HG02970 (cell line): ENCODE measurements around the gene TRIM34.
"Not testable (repeated sequence)": the region's sequence is repeated elsewhere in the genome, so short reads cannot be mapped to it uniquely, and the experiment has no call there.

Experiments used
- ATAC-seq: cut with Tn5 transposase; IDR thresholded peaks from one replicate; pipeline ENCODE4 v1.9.1; 2021; ENCODE audit warnings: mild to moderate bottlenecking, moderate library complexity, moderate number of reproducible peaks; ENCODE audit not compliant: unreplicated experiment, low FRiP score

Gene TRIM34, protein sequence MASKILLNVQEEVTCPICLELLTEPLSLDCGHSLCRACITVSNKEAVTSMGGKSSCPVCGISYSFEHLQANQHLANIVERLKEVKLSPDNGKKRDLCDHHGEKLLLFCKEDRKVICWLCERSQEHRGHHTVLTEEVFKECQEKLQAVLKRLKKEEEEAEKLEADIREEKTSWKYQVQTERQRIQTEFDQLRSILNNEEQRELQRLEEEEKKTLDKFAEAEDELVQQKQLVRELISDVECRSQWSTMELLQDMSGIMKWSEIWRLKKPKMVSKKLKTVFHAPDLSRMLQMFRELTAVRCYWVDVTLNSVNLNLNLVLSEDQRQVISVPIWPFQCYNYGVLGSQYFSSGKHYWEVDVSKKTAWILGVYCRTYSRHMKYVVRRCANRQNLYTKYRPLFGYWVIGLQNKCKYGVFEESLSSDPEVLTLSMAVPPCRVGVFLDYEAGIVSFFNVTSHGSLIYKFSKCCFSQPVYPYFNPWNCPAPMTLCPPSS

DNA sequence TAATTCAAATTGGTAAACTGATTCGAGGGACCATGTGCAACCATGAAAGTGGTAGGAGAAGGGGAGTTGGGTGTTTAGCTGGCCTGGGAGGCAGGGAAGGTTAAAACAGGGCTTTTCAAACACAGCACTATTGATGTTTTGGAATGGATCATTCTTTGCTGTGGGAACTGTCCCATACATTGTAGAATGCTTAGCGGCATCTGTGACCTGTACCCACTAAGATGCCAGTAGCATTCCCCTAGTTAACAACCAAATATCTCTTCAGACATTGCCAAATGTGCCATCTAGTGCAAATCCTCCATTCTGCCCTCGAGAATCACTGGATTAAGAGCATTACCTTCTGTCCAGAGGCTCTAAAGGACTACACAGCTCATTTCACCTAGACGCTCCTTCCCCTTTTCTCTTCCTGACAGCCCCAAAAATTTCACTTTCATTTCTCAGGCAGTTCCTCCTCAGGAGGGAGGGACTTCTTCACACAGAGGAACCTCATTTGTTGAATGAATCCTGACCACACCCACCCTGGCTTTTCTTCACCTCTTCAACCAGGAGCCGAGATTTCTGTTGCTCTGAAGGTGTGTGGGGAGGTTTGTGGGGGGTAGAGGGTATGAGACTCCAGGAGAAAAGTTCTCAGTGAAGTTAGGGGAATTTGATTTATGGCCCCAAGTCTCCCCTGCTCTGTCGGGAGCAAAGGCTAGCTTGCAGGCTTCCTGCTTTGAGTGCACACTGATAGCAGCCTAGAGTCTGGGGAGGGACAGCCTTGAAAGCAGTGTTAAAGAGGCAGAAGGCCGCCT lies at the start of gene TRIM34:
Gene TRIM34 (plus strand): TSS at position 513 of the 791 bp plus-strand sequence. CDS start 7,331 bp downstream, outside the sequence.
- ATAC-seq = peak; percentile 98

DNA sequence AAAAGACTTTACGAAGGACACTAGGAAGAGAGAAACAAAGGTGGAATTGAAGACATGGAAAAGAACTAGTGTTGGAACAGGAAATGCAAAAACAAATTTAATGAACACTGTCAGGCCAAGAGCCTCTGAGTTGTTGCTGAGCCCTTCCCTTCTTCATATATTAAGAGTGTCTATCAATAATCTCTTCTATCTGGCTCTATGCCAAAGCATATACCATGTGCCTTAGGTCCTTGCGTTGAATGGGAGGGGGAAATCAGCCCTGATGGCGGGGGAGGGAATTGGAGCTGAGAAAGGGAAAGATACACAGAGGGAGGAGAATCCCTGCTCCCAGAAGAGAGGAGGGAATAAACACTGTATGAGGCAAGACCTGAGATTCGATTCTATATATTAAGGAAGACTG lies 49.6 kb upstream of the TRIM34 start:
- no peak for ATAC-seq

DNA sequence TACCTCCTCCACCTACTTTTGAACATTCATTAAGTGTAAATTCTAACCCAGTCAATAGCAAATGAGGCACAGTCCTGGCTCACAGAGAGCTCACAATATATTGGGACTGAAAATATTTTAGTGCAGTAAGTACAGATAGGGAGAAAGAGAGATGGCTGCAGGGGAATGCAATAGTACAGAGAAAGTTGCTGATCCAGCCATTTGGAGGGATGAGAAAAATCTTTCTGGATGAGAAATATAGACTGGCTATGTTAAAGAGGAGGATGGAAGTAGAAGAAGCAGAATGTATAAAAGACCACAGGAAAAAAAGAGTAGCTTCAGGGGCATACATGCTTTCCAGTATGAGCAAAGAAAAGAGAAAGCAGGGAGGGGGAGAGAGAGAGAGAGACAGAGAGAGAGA lies 47.7 kb upstream of the TRIM34 start:
- no peak for ATAC-seq

DNA sequence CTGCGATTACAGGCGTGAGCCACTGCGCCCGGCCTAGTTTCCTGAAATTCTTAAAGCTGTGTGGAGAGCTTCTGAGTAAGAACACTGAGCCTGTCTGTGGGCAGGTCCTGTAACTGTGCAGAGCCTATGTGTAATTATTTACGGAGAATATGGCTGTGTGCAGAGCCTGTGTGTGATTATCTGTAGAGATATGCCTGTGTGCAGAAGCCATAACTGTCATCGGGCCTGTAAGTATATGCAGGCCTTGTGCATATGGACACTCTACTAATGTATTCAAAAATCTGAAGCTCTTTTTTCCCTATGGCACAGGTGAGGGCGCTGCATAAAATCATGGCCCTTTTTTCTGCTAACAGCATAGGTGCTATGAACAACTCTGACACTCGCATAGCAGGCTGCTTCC lies 44.2 kb upstream of the TRIM34 start, which contains the start of gene OR52B6:
Gene OR52B6 (plus strand): TSS at position 301 of the 400 bp plus-strand sequence. CDS start 0 bp downstream, at position 301.
- no peak for ATAC-seq

DNA sequence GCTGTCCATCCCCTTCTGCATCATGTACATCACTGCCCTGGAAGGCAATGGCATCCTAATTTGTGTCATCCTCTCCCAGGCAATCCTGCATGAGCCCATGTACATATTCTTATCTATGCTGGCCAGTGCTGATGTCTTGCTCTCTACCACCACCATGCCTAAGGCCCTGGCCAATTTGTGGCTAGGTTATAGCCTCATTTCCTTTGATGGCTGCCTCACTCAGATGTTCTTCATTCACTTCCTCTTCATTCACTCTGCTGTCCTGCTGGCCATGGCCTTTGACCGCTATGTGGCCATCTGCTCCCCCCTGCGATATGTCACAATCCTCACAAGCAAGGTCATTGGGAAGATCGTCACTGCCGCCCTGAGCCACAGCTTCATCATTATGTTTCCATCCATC lies 43.8 kb upstream of the TRIM34 start:
- ATAC-seq = no peak

DNA sequence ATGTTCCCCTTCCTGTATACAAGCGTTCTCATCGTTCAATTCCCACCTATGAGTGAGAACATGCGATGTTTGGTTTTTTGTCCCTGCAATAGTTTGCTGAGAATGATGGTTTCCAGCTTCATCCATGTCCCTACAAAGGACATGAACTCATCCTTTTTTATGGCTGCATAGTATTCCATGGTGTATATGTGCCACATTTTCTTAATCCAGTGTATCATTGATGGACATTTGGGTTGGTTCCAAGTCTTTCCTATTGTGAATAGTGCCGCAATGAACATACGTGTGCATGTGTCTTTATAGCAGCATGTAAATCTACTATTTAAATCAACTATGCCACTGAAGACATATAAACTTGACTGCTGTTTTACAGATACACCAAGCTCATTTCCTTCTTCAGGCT lies 40.3 kb upstream of the TRIM34 start:
- not testable (repeated sequence) for ATAC-seq

DNA sequence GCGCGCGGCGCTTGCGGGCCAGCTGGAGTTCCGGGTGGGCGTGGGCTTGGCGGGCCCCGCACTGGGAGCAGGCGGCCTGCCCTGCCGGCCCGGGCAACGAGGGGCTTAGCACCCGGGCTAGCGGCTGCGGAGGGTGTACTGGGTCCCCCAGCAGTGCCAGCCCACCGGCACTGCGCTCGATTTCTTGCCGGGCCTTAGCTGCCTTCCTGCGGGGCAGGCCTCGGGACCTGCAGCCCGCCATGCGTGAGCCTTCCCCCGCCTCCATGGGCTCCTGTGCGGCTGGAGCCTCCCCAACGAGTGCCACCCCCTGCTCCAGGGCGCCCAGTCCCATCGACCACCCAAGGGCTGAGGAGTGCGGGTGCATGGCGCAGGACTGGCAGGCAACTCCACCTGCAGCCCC lies 34.9 kb upstream of the TRIM34 start:
- not testable (repeated sequence) for ATAC-seq

DNA sequence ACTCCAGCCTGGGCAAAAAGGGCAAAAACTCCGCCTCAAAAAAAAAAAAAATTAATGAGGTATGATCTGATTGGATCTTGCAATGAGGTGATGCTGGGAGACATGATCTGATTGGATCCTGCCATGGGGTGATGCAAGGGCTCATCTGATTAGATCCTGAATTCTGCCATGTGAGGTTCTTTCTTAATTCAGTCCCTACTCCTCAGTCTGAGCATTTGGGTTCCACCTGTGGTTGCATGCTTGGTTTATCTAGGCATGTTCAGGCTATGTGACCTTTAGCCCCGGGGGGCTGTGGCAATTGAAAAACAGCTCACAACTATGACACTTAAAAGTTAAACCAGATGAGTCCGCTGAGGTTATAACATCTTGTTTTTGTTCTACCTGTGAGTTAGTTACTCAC lies 33.2 kb upstream of the TRIM34 start:
- ATAC-seq = no peak

DNA sequence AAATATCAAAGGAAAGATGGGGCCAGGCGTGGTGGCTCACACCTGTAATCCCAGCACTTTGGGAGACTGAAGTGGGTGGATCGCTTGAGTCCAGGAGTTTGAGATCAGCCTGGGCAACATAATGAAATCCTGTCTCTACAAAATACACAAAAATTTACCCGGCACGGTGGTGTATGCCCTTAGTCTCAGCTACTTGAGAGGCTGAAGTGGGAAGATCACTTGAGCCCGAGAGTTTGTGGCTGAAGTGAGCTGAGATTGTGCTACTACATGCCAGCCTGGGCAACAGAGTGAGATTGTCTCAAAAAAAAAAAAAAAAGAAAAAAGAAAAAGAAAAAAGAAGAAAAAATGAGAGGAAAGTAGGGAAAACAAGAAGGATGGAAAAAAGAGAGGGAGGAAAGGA lies 32.2 kb upstream of the TRIM34 start:
- ATAC-seq = no peak

DNA sequence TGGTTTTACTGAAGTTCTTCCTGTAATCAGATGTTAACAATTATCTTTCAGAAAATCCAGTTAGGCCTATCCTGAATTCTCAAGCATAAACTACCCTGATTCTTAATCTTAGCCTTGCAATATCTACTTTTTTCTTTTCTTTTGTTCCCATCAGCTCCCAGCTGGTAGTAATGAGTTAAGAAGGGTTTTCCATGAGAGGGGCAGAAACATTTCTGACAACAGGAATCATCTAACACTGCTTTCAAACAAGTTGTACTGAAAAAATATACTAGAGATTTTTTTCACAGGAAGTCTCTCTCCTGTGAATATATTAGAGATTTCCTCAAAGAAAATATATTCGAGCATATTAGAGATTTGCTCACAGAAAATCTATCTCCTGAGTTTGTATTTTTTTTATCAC lies 31.7 kb upstream of the TRIM34 start:
- no peak for ATAC-seq

DNA sequence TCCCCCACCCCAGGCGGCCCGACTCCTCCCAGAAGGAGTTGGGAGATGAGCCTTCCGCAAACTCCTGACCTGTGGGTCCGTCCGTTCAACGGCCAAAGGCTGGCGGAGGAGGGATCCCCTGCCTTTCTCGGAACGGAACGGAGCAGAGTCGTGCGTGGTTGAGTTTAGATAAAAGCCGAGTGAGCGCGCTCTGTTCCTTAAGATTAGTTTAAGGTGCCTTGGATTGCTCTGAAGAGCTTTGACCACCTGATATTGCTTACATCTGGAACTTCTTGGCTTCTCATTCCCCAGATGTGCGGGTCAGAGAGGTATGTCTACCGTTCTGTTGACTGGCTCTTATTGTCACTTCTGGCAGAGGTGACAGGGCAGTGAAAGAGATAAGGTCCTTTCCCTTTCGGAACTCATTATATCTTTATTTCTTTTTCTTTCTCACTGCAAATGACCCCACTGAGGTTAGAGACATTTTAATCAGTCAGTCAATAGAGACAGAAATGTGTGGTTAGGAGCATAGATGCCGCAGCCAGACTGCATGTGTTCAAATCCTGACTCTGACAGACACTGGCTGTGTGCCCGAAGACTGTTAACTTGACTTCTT lies 28.1 kb upstream of the TRIM34 start, which contains the start of gene TRIM6:
Gene TRIM6 (plus strand): TSS at position 31 of the 595 bp plus-strand sequence. CDS start 261 bp downstream, at position 292.
- ATAC-seq = no peak

DNA sequence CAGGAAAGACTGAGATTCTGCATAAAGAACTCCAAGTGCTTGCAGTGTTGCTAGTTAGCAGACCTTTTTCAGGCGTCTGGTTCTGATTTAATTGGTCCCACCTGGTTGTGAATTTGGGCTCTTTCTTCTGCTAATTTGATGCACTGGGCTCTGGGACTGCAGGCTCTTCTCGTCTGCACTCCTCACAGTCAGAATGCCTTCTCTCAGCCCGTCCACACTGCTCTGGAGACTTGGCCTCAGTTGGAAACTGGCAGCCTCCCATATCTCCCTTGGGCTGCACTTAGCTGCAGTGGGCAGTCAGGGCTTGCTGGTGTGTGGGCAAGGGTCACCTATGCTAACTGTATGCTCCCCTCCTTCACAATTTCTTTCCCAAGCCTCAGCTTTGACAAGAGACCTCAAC lies 26.8 kb upstream of the TRIM34 start:
- ATAC-seq = no peak

DNA sequence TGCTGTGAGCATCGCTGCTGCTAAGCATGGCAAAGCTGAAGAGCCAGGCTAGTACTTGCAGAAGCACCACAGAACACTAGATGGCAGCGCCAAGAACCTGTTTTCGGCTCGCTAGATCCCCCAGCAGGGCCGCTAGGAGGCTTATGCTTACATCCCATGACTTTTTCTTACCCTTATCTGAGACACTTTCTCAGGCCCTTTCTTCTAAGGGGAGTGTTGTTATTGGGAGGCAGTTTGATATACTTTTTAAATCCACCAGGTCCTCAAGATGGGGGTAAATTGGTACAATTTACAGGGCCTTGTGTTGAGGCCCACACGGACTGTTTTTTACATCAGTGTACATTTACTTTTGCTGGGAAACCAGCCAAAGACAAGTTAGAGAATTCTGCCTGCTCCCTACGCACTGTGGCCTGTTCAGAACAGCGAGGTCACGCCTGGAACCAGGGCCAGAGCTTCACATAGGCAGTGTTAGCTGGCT lies 24.4 kb upstream of the TRIM34 start:
- ATAC-seq = peak; percentile 85

DNA sequence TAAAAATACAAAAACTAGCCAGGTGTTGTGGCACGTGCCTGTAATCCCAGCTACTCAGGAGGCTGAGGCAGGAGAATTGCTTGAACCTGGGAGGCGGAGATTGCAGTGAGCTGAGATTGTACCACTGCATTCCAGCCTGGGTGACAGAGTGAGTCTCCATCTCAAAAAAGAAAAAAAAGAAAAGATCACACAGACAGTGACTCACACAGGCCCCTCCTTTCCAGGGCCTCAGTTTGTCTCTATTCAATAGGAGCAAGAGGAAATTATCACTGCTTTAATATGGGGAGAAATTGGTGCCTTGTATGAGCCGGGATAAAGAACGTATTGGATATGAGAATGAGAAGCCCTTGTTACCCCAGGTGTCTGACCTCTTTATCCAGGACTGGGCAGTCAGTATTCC lies 22.0 kb upstream of the TRIM34 start:
- not testable (repeated sequence) for ATAC-seq

DNA sequence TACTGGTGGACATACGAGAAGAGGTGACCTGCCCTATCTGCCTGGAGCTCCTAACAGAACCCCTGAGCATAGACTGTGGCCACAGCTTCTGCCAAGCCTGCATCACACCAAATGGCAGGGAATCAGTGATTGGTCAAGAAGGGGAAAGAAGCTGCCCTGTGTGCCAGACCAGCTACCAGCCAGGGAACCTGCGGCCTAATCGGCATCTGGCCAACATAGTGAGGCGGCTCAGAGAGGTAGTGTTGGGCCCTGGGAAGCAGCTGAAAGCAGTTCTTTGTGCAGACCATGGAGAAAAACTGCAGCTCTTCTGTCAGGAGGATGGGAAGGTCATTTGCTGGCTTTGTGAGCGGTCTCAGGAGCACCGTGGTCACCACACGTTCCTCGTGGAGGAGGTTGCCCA lies 21.5 kb upstream of the TRIM34 start:
- ATAC-seq = no peak

DNA sequence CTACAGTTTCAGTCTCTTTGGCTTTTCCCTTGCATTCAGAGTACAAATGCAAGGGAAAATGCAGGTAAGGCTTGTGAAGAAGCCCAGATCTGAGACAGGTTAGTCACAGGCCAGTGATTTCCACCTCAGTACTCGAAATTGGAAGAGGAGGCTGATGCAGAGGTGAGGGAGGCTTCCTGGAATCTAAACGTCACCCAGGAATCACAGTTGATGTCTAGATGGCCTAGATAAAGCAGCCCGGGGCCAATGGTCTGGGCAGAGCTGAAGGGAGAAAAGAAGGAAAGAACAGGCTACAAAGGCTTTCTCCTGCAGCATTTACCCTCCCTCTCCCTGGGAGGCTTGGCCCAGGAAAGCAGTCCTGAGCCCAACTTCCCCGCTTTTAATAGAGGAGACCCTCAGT lies 19.9 kb upstream of the TRIM34 start:
- ATAC-seq = no peak

DNA sequence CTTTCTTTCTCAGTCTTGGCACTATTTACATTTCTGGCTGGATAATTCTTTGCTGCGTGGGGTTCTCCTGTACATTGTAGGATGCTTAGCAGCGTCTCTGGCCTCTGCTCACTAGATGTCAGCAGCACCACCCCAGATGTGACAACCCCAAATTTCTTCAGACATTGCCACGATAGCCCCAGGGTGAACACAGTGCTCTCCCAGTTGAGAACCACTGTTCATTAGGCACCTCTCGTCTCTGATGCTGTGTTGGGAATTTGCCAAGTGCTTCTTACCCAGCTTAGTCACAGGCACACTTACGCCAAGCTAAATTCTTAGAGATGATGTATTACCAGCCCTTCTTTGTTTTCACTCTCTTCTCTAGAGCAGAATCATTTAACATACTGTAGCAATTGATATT lies 19.0 kb upstream of the TRIM34 start:
- no peak for ATAC-seq

DNA sequence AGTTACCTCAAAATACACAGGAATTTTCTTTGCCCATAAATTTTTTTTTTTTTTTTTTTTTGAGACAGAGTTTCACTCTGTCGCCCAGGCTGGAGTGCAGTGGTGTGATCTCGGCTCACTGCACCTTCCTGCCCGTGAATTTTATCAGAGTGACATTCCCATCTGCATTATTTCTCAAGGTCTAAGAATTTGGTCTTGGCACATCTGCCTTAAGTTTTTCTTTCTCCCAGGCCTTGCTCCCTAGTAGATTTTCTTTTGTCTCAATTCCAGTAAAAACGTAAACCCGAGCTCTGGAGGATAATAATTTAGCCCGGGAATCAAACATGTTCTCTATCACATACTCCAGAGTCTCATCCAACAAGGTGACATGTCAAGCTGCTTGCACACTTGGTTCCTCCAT lies 16.0 kb upstream of the TRIM34 start:
- no peak for ATAC-seq

DNA sequence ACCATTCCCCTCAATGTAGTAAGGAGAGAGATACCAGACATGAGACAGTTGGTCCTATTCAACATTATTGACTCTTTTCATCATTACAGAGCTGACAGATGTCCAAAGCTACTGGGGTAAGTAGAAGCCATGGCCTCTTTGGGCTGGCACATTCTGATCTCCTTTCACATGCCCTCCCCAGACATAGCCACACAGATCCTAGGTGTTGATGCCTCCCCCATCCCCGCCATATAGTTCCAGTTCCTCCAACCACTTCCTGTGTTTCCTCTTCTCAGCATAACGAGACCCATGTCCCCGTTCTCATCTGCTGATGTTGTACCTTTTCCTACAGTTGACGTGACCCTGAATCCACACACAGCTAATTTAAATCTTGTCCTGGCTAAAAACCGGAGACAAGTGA lies 14.4 kb upstream of the TRIM34 start:
- no peak for ATAC-seq

DNA sequence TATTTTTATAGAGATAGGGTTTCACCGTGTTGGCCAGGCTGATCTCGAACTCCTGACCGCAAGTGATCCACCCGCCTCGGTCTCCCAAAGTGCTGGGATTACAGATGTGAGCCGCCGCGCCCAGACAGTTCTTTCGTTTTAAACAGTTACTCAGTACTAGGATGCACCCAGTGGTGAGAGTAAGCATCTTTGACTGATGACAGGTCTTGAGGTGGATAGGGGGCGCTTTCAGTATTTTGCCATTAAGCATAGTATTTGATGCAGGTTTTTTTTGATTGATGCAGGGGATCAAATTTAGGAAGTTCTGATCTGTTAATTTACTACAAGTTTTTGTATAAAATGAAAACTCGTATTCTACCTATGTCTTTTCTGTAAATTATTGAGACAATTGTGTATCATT lies 13.2 kb upstream of the TRIM34 start:
- no peak for ATAC-seq

DNA sequence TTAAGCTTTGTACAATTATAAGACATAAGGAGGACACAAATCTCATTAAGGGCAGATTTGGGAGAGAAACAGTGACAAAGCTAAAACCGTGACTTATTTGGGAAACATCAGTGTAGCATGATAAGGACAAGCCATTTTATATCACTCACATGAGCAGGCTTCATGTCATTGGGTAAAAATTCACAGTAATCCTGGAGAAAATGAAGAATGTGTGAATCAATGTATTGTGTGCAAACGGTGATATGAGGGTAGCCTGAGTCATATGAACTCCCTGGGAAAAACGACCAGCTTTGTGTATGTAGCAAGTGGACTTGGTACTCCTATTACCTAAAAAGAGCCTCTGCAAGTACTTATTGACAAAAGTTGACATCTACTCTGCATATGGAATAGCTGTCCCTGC lies 6.0 kb upstream of the TRIM34 start:
- no peak for ATAC-seq
